ENCODE results near the gene NT5C1A.
A peak's percentile ranks its signal among the peaks of the same experiment; 100 is the strongest.

The NT5C1A gene

GRCh38 chr1:39635205-39635870 is 36.6 kb downstream of the NT5C1A start:
- no peak for DNase-seq (ENCODE audit: low spot score)

- DNase-seq (ENCODE audit: low spot score): no peak
Observed at GRCh38 chr1:39633422-39633821, 38.5 kb downstream of the NT5C1A start.

- no peak for DNase-seq (ENCODE audit: low spot score)
Observed at GRCh38 chr1:39632682-39633417, 39.1 kb downstream of the NT5C1A start.

DNA sequence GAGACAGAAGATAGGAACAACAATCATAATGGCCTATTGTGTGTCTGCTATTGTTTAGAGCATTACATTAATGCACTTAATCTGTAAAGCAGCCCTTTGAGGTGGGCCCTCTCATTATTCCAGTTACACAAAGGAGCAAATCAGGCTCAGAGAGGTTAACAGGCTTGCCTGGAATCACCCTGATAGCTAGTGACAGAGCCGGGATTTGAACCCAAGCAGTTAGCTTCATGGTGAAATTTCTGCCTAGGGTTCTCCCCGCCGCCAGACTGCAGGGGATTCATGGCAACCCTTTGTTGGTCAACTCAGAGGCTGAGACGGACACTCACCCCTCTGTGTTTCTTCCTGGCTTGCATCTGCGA is 39.6 kb downstream of the NT5C1A start:
- DNase-seq (ENCODE audit: low spot score): no peak

GRCh38 chr1:39631361-39632322 is 40.3 kb downstream of the NT5C1A start:
- DNase-seq (ENCODE audit: low spot score): no peak

- no peak for DNase-seq (ENCODE audit: low spot score)
Observed at GRCh38 chr1:39628807-39629350, 43.0 kb downstream of the NT5C1A start.

DNA sequence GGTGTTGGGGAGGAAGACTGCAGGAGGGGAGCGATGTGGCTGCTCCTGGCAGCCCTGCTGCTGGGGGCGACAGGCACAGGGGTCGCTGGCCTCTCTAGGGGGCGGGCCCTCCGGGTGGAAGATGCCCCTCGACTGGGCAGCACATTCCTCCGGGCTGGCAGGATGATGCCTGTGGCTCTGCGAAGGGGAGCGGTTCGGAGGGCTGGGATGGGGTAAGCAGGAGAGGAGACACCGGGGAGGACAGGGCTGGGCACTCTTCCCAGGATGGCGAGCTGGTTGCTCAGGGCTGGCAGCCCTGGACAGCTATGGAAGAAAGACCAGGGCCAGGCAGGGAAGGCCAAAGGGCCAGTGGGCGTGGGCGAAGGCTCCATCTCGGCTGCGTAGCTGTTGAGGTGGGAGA is 45.3 kb downstream of the NT5C1A start:
- no peak for DNase-seq (ENCODE audit: low spot score)

DNA sequence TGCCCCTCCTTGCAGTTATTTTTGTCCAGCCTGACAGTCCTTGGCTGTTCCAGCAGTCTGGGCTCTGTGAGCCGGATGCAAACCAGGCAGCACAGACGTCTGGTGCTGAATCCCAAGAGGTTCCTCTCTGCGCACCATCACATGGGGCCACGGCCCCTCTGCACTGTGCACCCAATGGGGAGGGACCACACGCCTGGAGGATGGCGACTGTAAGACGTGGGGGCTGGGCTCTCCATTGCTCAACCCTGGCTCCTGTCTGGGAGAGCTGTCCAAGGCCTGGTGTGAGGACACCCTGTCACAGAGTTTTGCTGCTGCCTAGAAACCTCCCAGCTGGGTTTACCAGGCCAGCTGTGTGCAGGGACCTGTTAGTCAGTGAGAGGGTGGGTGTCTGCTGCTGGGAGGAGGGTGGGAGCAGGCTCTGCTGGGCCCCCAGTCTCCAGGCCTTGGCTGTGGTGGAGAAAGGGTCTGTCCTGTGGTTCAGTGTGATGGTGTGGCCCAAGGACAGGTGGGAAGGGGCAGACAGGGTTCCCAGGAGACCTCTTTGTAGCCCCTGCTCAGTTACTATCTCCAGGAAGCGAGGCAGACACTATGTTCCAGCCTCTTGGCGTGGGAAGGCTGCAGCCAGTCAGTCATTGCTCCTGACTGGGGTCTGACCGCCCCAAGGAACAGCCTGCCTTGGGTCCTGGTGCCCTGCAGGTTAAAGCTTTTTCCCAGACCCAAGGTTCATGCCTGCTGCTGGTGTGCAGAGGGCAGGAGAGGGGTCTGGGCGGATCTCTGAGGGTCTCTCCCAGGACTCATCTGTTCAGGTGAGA is 46.2 kb downstream of the NT5C1A start:
- no peak for DNase-seq (ENCODE audit: low spot score)

DNA sequence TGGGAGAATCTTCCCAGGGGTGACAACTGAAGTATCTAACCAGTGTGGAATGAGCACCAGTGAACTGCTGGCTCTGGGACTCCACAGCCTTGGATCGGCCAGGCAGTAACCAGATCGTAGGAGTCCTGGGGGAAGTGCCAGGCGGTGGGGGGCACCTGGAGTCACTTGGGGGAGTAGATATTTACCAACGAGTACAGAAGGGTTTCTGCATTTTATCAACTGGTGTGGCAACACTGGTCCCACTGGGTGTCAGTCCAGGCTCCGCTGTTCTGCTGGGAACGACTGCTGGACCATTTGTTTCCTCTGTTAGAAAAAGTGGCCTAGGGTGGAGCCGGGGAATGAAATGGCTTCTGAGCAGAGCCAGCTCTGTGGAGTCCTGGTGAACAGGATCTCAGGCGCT is 46.9 kb downstream of the NT5C1A start:
- no peak for DNase-seq (ENCODE audit: low spot score)

GRCh38 chr1:39623053-39623452 is 48.9 kb downstream of the NT5C1A start:
- DNase-seq (ENCODE audit: low spot score): no peak

DNA sequence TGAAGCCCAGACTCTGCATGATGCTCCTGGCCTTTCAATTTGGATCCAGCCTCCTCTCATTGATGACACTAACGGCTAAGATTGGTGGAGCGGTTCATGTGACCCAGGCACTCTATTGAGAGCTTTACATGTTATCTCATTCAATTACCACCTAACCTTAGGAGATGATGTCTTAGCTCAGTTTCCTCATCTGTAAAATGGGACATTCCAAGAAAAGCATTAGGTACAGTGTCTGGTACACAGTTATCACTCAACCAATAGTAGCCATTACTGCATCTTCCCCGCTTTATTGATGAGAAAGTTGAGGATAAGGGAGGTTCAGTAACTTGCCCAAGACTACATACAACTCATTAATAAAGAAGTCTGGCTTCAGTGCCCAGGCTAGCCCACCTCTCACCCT is 49.5 kb downstream of the NT5C1A start:
- DNase-seq (ENCODE audit: low spot score): no peak

DNA sequence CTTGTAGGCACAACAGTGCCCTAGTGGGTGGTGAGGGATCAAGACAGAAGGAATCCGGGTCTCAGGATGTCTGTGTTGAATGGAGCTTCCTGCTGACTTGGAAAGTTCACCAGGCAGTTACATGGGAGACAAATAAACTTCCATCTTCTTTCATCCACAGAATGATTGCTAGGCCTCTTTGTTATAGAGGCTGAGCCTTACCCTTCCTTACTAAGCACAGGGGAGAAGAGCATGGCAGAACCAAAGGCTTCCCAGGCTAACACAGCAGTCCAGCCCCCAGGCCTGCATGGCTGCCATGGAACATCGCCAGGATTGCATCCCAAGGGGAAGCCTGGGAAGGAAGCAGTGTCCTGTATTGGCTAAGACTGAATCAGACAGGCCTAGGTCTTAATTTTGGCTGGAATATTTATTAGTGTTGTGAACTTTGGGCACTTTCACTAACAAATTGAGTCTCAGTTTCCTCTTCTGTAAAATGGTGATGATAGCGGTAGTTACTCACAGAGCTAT is 51.2 kb downstream of the NT5C1A start:
- no peak for DNase-seq (ENCODE audit: low spot score)

GRCh38 chr1:39617488-39618049 is 54.3 kb downstream of the NT5C1A start:
- DNase-seq (ENCODE audit: low spot score): no peak

GRCh38 chr1:39615086-39615673 is 56.7 kb downstream of the NT5C1A start:
- no peak for DNase-seq (ENCODE audit: low spot score)

- DNase-seq (ENCODE audit: low spot score): no peak
Observed at GRCh38 chr1:39614488-39614887, 57.4 kb downstream of the NT5C1A start.

GRCh38 chr1:39613250-39613649 is 58.7 kb downstream of the NT5C1A start:
- no peak for DNase-seq (ENCODE audit: low spot score)

GRCh38 chr1:39609618-39610331 is 62.1 kb downstream of the NT5C1A start:
- DNase-seq (ENCODE audit: low spot score): peak; percentile 51

Measured in kidney capillary endothelial cell (primary cell).